Posterior cingulate gyrus (tissue), 11 donors: ENCODE data around the gene EGFLAM.

Experiments
- DNase-seq, 10 donors: peaks; one replicate each; pipeline versions ENCODE4 v3.0.0 to v3.0.0-alpha.2; 2020 to 2021; ENCODE audit warnings: mixed read lengths in 3 of 10
- intact Hi-C: fragments of 100-400 bp; cut with DNase I; formaldehyde crosslinking; loops from one replicate; pipeline ENCODE4 v1.15.1; 2023

The EGFLAM gene

DNA sequence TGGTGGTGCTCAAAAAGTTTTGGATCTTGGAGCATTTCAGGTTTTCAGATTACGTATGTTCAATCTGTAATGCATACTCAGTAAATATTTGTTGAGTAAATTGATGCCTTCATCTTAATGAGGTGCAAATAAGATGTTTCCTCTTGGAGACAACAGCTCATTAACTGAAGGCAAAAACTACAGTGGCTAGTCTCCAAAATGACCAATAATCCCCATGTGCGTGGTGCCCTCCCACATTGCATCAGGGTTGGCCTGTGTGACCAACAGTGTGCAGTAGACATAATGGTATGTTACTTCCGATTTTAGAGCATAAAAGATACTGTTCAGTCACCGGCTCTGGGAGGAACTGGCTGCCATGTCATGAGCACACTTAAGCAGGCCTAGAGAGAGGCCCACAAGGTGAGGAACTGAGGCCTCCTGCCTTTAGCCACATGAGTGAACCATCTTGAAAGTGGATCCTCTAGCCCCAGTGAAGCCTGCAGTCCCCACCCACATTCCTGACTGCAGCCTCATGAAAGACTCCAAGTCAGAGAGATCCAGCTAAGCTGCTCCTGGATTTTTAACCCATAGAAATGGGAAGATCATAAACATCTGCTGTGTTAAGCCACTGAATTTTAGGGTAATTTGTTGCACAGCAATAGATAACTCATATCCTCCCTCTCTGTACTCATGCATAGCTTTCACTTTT lies 242.4 kb downstream of the EGFLAM start:
- no peak for DNase-seq
- intact Hi-C loops, result no loop called here

DNA sequence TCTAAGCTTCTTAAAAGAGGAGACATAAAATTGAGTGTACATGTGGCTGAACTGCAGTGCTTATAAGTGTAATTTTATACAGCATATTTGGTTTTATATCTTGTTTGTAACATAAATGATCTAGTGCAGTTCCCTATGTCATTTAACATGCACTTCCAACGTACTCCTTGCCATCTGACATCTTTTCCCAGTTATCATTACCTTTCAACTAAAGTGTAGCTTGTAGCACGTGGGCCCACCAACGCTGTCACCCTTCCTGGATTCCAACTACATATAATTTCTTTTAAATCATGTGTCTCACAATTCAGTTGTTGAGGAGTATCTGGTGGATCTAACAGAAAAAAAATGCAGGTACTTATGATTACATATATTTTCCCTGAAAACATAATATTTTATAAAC lies 247.9 kb downstream of the EGFLAM start:
- intact Hi-C loops, result no loop called here
- DNase-seq, result no peak

DNA sequence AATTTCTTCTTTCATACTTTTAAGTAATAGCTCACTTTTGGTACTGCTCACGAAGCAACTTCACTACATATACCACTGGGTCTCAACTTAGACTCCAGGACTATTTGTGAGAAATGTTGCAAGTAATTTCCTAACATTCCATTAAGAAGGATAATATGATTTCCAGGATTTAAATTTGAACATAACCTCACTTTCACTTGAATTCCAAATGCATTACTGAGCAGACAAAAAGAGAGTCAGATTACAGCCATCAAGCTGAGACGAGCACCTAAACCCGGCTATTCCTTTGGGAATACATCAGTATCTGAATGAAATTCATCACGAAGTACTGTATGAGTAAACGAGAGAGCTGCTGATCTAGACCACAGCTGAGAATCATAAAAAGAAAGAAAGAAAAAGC lies 250.8 kb downstream of the EGFLAM start:
- intact Hi-C loops, result no loop called here
- DNase-seq, result no peak
